ENCODE data around the gene NACC1. TPM values are rescaled to one million over a fixed set of nuclear protein-coding genes. Genes with fewer than 3 reads are reported as not detected.

NACC1 gene
- total and polyA plus RNA-seq, 2 of the 13 experiments (the other 11 are each of a cell fraction or from before 2014, with no cell fraction given): 31.8 to 42.3 TPM

- TF ChIP-seq ZSCAN9 (CRISPR knock-in tag; IDR thresholded peaks at IDR 0.05; ENCODE audit: borderline replicate concordance) (peak; percentile 63; the same call in 1 of the 2 replicates), CBX5 (CRISPR knock-in tag; IDR thresholded peaks at IDR 0.05; ENCODE audit: borderline replicate concordance) (peak; percentile 70; the same call in 1 of the 2 replicates), ZNF83 (CRISPR knock-in tag; IDR thresholded peaks at IDR 0.05; ENCODE audit: borderline replicate concordance) (no peak), ZBTB10 (CRISPR knock-in tag; IDR thresholded peaks at IDR 0.05; ENCODE audit: borderline replicate concordance) (0 out of 2 replicates have a peak, but pooled peaks have one; percentile 71), ZBTB39 (CRISPR knock-in tag; IDR thresholded peaks at IDR 0.05) (0 out of 2 replicates have a peak, but pooled peaks have one; percentile 43), ZBTB3 (CRISPR knock-in tag; IDR thresholded peaks at IDR 0.05; ENCODE audit: borderline replicate concordance, low read depth) (no peak), ZBTB38 (CRISPR knock-in tag; IDR thresholded peaks at IDR 0.05) (peak; percentile 80), ZBTB7A (CRISPR knock-in tag; IDR thresholded peaks at IDR 0.05) (peak; percentile 99), SRF (IDR thresholded peaks at IDR 0.05; ENCODE audit: low read depth, low read length) (0 out of 2 replicates have a peak, but pooled peaks have one; percentile 46), ZBTB49 (CRISPR knock-in tag; IDR thresholded peaks at IDR 0.05; ENCODE audit: borderline replicate concordance) (no peak), BCL6 (CRISPR knock-in tag; IDR thresholded peaks at IDR 0.05) (peak; percentile 65), FUBP1 (CRISPR knock-in tag; IDR thresholded peaks at IDR 0.05; ENCODE audit: borderline replicate concordance) (no peak), ELF3 (CRISPR knock-in tag; IDR thresholded peaks at IDR 0.05) (peak; percentile 100), TBX3 (IDR thresholded peaks at IDR 0.05; ENCODE audit: borderline replicate concordance) (no peak), ZNF597 (CRISPR knock-in tag; IDR thresholded peaks at IDR 0.05) (no peak), CENPT (CRISPR knock-in tag; IDR thresholded peaks at IDR 0.05; ENCODE audit: low read depth) (no peak), ZSCAN30 (CRISPR knock-in tag; IDR thresholded peaks at IDR 0.05) (peak; percentile 62; the same call in 1 of the 2 replicates)
These were observed 46.5 kb downstream of the NACC1 start (continued) for GRCh38 chr19:13164343-13165161.

Measured in HepG2 (cell line).